ENCODE measurements around the gene ATP2B3. TPM values are rescaled to one million over a fixed set of nuclear protein-coding genes. Genes with fewer than 3 reads are reported as not detected.

The ATP2B3 gene
- polyA plus RNA-seq, 1 donor from 2014 or later = 5.3 TPM

- Histone ChIP-seq H3K4me2 (ENCODE audit: low read length) (no peak overlapping the region), H3K9me3 (ENCODE audit: low read length) (no peaks in the 10 kb centered on the region), H3K4me3 (ENCODE audit: low read length) (no peak overlapping the region), H3K36me3 (ENCODE audit: insufficient read depth, low read length) (no peaks in the 10 kb centered on the region), H3K27ac (ENCODE audit: low read length) (no peak overlapping the region), H3K27me3 (ENCODE audit: insufficient read depth, low read depth, low read length) (peaks cover 5% of the 10 kb centered on the region), H3F3A (ENCODE audit: insufficient read depth, low read length, poor library complexity, severe bottlenecking) (no peaks in the 10 kb centered on the region), H2AFZ (ENCODE audit: low read depth, low read length) (no peak overlapping the region), H3K9ac (ENCODE audit: low read length) (no peak overlapping the region), H3K9me2 (ENCODE audit: insufficient read depth, low read length) (no peaks in the 10 kb centered on the region), H3K79me2 (replicated peaks; ENCODE audit: insufficient read depth, low read length) (no peaks in the 10 kb centered on the region), H4K20me1 (ENCODE audit: insufficient read depth) (no peaks in the 10 kb centered on the region)
- TF ChIP-seq TAF1 (IDR thresholded peaks at IDR 0.05; ENCODE audit: low read depth) = no peak
- no peak for TF ChIP-seq REST (IDR thresholded peaks at IDR 0.05; ENCODE audit: borderline replicate concordance)
- no peak for TF ChIP-seq RAD21 (conservative IDR thresholded peaks at IDR 0.05)
- no peak for TF ChIP-seq CTCF (IDR thresholded peaks at IDR 0.05; ENCODE audit: poor library complexity, severe bottlenecking)
- no peak for TF ChIP-seq SMC3 (conservative IDR thresholded peaks at IDR 0.05; ENCODE audit: poor library complexity)
- no peak for TF ChIP-seq EZH2 (IDR thresholded peaks at IDR 0.05; ENCODE audit: borderline replicate concordance, insufficient read depth, low read length, poor library complexity, severe bottlenecking)
- no peak for TF ChIP-seq MXI1 (conservative IDR thresholded peaks at IDR 0.05; ENCODE audit: poor library complexity, severe bottlenecking)
- TF ChIP-seq EP300 (conservative IDR thresholded peaks at IDR 0.05; ENCODE audit: poor library complexity, severe bottlenecking) = no peak
- no peak for TF ChIP-seq POLR2AphosphoS5 (IDR thresholded peaks at IDR 0.05)
Measured at GRCh38 chrX:153513265-153513664, 4.2 kb upstream of the ATP2B3 start.

- Histone ChIP-seq H3K9ac (ENCODE audit: low read length) (no peak overlapping the region), H3F3A (ENCODE audit: insufficient read depth, low read length, poor library complexity, severe bottlenecking) (no peaks in the 10 kb centered on the region), H3K27me3 (ENCODE audit: insufficient read depth, low read depth, low read length) (peaks cover 14% of the 10 kb centered on the region), H3K4me3 (ENCODE audit: low read length) (no peak overlapping the region), H4K20me1 (ENCODE audit: insufficient read depth) (no peaks in the 10 kb centered on the region), H3K9me2 (ENCODE audit: insufficient read depth, low read length) (no peaks in the 10 kb centered on the region), H3K4me2 (ENCODE audit: low read length) (no peak overlapping the region), H3K9me3 (ENCODE audit: low read length) (no peaks in the 10 kb centered on the region), H2AFZ (ENCODE audit: low read depth, low read length) (no peak overlapping the region), H3K79me2 (replicated peaks; ENCODE audit: insufficient read depth, low read length) (no peaks in the 10 kb centered on the region), H3K27ac (ENCODE audit: low read length) (no peak overlapping the region), H3K36me3 (ENCODE audit: insufficient read depth, low read length) (no peaks in the 10 kb centered on the region)
- TF ChIP-seq SMC3 (conservative IDR thresholded peaks at IDR 0.05; ENCODE audit: poor library complexity) (no peak), EZH2 (IDR thresholded peaks at IDR 0.05; ENCODE audit: borderline replicate concordance, insufficient read depth, low read length, poor library complexity, severe bottlenecking) (no peak), RAD21 (conservative IDR thresholded peaks at IDR 0.05) (no peak), POLR2AphosphoS5 (IDR thresholded peaks at IDR 0.05) (no peak), TAF1 (IDR thresholded peaks at IDR 0.05; ENCODE audit: low read depth) (no peak), REST (IDR thresholded peaks at IDR 0.05; ENCODE audit: borderline replicate concordance) (no peak), EP300 (conservative IDR thresholded peaks at IDR 0.05; ENCODE audit: poor library complexity, severe bottlenecking) (no peak), MXI1 (conservative IDR thresholded peaks at IDR 0.05; ENCODE audit: poor library complexity, severe bottlenecking) (no peak), CTCF (IDR thresholded peaks at IDR 0.05; ENCODE audit: poor library complexity, severe bottlenecking) (no peak)
Measured at GRCh38 chrX:153514259-153514658, 3.2 kb upstream of the ATP2B3 start.

Data from neural cell (in vitro differentiated cells).